OCI-LY3 (cell line): ENCODE results near the gene SMYD5.

Source experiments
- EZH2phosphoT487 ChIP-seq: fragments of 200-600 bp; shearing (Covaris generic); IDR thresholded peaks from 2 replicates; pipeline ENCODE4 v1.6.1; 2018; ENCODE audit warnings: antibody characterized with exemption, mixed run types, low read depth
- TF ChIP-seq, protein P1 (sequence below): fragments of 200-600, 300-600 bp; sonication (generic); IDR thresholded peaks from 2 replicates; pipeline ENCODE4 v1.5.1; 2014; ENCODE audit warnings: antibody characterized with exemption, low read length, low read depth

DNA sequence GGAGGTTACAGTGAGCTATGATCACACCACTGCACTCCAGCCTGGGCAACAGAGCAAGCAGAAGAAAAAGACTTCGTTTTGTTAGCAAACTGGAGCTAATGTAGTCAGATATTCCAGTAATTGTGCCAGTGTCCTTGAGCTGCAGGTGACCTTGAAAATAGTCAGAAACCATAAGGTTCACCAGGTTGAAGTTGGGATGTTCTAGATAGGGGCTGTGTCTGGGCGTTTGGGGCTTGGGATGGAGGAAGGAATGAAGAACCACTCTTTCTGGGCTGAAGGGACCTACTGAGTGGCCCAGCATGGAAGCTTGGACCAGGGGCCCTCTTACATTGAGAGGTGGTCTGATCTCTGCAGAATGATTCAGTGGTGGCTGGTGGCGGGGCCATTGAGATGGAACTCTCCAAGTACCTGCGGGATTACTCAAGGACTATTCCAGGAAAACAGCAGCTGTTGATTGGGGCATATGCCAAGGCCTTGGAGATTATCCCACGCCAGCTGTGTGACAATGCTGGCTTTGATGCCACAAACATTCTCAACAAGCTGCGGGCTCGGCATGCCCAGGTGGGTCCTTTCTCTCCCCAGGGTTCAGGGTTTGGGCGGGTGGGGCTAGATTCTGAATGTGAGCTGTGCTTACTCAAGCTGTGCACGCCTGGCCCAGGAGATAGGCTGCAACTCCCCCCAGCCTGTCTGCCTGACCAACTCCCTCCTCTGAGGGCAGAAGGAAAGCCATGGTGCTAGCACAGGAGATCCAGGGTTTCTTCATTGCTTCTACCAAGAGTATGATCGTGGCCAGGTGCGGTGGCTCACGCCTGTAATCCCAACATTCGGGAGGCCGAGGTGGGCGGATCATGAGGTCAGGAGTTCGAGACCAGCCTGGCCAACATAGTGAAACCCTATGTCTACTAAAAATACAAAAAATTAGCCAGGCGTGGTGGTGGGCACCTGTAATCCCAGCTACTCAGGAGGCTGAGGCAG is 37.1 kb downstream of the SMYD5 start:
- TF ChIP-seq, protein P1, sequence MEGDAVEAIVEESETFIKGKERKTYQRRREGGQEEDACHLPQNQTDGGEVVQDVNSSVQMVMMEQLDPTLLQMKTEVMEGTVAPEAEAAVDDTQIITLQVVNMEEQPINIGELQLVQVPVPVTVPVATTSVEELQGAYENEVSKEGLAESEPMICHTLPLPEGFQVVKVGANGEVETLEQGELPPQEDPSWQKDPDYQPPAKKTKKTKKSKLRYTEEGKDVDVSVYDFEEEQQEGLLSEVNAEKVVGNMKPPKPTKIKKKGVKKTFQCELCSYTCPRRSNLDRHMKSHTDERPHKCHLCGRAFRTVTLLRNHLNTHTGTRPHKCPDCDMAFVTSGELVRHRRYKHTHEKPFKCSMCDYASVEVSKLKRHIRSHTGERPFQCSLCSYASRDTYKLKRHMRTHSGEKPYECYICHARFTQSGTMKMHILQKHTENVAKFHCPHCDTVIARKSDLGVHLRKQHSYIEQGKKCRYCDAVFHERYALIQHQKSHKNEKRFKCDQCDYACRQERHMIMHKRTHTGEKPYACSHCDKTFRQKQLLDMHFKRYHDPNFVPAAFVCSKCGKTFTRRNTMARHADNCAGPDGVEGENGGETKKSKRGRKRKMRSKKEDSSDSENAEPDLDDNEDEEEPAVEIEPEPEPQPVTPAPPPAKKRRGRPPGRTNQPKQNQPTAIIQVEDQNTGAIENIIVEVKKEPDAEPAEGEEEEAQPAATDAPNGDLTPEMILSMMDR: no peak
- TF ChIP-seq EZH2phosphoT487: no peak
